GM18526 (cell line): ENCODE measurements around the gene TJP3.

Experiments used
- POLR2A ChIP-seq: IDR thresholded peaks from 3 replicates; pipeline ENCODE4 v1.6.1; 2011; ENCODE audit not compliant: insufficient read length; ENCODE audit errors: extremely low read depth

The TJP3 gene

GRCh38 chr19:3785451-3785937, 77.3 kb downstream of the TJP3 start:
- TF ChIP-seq POLR2A = no peak

DNA sequence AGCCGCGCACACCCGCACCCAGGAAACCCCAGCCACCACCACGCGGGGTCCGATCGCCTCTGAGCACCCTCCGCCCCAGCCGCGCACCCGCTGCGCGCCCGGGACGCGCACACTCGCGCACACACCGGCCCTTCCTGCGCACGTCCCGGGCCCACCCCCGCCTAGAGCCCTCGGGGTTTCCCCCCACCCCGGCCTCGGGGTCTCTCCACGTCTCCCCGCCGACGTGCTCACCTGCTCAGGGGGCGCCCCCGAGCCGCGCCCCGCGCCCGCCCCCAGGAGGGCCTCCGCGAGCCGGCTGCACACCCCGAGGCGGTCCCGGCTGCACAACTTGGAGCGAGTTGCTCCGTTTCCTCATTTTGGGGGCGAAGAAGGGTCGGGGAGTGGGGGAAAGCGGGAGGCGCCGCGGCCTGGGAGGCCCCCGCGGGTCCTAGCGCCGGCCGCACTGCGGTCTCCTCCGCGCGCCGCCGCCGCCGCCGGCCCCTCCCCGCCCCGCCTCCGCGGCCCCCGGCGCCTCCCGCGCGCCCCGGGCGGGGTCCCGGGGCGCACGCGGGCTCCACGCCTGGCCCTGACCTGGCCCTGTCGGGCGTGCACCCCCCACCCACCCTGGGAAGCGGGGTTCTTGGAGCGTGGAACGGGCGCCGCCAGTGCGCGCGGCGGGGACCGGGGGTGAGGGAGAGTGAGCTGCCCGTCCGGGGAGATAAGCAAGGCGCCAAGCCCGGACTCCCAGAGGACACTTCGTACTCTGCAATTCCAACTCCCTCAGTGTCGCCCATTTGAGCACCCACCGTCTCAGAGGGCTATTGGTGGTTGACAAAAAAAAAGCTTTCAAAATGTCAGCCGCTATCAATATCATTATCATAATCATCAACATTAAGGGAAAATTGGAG, 78.0 kb downstream of the TJP3 start, which contains the start of gene MATK:
TSS of gene MATK (minus strand) at position 444 of the 887 bp plus-strand sequence. CDS start 1,246 bp downstream, outside the sequence.
- TF ChIP-seq POLR2A = no peak

DNA sequence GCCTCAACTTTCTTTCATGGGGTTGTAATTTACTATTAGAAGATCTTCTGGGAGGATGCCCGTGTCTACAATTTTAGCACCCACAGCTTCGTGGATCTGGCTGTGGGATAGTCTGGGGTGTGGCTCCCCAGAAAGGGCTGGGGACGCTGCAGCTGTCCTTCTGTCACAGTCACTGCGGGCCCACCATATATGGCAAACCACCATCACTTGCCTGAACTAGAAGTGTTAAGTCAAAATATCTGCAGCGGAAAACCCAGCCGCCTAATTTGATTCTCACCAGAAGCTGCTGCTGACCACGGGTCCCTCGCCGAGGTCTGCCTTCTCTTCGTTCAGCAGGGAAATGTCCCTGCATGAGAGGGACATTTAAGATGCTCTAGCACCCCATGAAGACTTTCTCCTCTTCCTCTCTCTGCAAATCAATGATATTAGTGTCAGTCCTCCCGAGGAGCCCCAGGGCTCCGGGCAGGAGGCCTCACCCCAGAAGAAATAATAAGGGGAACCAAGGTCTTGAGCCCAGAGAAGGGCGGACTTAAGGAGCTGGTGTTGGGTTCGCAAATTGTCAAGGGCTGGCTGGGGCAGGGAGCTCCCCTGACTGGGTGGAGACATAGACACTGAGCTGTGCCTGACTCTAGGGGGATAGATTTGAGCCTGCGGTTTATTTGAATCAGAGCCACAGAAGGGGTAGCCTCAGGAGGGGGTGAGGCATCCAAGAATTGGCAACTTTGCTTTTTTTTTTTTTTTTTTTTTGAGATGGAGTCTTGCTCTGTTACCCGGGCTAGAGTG, 81.0 kb downstream of the TJP3 start:
- TF ChIP-seq POLR2A = no peak

- no peak for TF ChIP-seq POLR2A
Measured at GRCh38 chr19:3790209-3790734, 82.1 kb downstream of the TJP3 start.

DNA sequence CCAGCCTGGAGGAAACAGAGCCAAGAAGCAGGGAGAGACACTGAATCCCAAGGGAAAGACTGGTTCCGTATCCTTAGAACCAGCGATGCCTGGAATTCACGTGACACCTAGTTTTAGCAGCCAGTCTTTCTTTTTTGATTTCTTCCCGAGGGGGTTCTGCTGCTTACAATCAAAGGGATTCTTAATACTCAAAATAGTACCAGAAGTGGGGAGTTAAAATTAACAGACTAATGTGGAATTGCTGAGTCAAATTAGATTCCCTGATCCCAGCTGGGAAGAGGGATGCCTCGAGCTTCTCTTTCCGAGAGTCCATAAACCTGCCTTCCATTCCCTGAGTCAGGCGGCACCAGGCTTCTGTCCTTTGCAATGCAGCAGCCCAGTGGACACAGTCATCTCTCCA, 82.8 kb downstream of the TJP3 start:
- TF ChIP-seq POLR2A = no peak

DNA sequence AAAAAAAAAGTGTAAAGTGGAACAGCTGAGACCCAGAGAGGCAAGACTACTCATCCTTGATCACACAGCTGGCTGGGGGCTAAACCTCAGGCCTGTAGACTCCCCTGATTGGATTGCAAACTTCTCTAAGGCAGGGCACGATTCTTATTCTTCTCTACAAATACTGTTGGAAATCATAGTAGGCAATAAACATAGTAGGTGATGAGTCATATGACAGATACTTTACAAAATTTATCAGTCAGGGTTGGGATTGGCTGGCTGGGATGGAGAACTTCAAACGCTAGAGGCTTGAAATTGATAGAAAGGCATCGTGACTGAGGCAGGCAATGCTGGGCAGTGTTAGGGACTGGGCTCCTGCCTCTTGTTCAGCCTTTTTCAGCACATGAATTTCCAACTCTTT, 83.9 kb downstream of the TJP3 start:
- no peak for TF ChIP-seq POLR2A

DNA sequence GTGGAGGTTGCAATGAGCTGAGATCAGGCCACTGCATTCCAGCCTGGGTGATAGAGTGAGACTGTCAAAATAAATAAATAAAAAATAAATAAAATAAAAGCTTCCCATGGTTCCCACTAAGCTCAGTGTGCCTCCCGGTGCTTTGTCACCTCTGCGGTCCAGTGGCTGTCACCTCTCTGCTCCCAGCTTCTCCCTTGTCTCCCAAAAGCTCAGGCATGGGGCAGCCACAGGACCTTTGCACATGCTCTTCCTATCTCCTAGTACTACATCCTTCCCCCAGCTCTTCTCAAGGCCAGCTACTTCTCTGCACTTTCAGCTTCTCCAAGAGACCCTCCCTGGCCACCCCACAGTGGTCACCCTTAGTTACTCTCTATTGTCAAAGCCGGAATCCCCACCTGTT, 85.6 kb downstream of the TJP3 start:
- no peak for TF ChIP-seq POLR2A

DNA sequence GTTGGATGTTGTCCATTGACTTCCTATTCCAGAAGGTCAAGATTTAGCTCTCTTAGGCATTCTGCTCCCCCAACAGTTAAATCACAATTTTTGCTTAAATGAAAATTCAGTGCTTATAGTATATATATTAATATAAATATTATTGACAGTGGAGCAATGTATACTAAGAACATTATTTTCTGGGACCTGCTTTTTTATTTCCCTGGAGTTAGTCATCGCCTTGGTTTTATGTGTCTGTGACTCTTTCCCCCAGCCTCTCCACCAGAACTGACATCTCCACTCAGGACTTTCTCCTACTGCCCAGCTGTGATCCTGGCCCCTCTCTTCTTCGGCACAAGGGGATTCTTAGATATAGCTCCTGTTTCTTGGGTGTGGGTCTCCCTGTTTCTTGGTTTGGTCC, 88.2 kb downstream of the TJP3 start:
- no peak for TF ChIP-seq POLR2A

DNA sequence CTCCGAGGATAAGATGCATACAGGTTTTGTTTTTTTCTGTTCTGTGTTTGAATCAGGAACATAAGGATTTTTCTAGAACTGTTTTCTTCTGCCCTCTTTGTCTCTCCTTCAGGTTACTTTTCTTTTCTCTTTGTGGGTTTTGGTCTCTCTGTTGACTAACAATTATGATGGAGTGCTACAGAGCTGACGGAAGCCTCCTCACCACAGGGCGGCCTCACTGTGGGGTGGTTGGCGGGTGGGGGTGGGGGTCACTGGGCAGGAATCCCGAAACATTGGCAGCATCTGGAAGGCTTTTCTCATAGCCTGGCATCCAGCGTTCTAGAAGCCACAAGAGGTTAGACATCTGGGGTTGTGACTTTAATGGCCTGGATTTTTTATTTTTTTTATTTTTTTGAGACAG, 90.0 kb downstream of the TJP3 start:
- TF ChIP-seq POLR2A = no peak
